ENCODE measurements around the gene TTF2. TPM values are rescaled to one million over a fixed set of nuclear protein-coding genes. Genes with fewer than 3 reads are reported as not detected.

The TTF2 gene
- total and polyA plus RNA-seq, 9 of the 15 experiments (the other 6 are each of a cell fraction or from before 2014, with no cell fraction given): 9.4 to 71.1 (median 42.1) TPM

GRCh38 chr1:117093870-117094621, 33.9 kb downstream of the TTF2 start (continued):
- TF ChIP-seq ZFP36 (IDR thresholded peaks at IDR 0.05; ENCODE audit: low read depth, low read length, partially characterized antibody) (no peak), NKRF (IDR thresholded peaks at IDR 0.05; ENCODE audit: borderline replicate concordance) (no peak), PCBP1 (IDR thresholded peaks at IDR 0.05; ENCODE audit: low read depth, low read length, poor library complexity, severe bottlenecking) (no peak), FOXJ2 (tag; IDR thresholded peaks at IDR 0.05) (no peak), TRIM24 (IDR thresholded peaks at IDR 0.05) (peak in 1 of 2 experiments; percentile 15; a peak in 1 of 4 replicates), CBX5 (IDR thresholded peaks at IDR 0.05; ENCODE audit: borderline replicate concordance, low read depth) (no peak), CTCF (IDR thresholded peaks at IDR 0.05 in 2 of 3, conservative IDR thresholded peaks at IDR 0.05 in 1 of 3; ENCODE audit: insufficient read depth in 2 of 3, low read depth in 1 of 3, low read length in 3 of 3) (peak; percentile 46 to 56 (median 51)), COPS2 (conservative IDR thresholded peaks at IDR 0.05) (no peak), CTCFL (IDR thresholded peaks at IDR 0.05; ENCODE audit: borderline replicate concordance, insufficient read depth, low read depth, low read length, poor library complexity, severe bottlenecking) (no peak), SMAD1 (IDR thresholded peaks at IDR 0.05; ENCODE audit: low read depth, low read length, partially characterized antibody) (no peak), EP300 (IDR thresholded peaks at IDR 0.05; ENCODE audit: low read length) (0 out of 2 replicates have a peak, but pooled peaks have one; percentile 20), ZBTB33 (CRISPR knock-in tag; IDR thresholded peaks at IDR 0.05) (peak; percentile 15; the same call in 1 of the 2 replicates), LCOR (CRISPR knock-in tag; IDR thresholded peaks at IDR 0.05) (0 out of 2 replicates have a peak, but pooled peaks have one; percentile 24), PHF21A (IDR thresholded peaks at IDR 0.05; ENCODE audit: borderline replicate concordance, low read depth) (no peak), NFIX (CRISPR knock-in tag; IDR thresholded peaks at IDR 0.05; ENCODE audit: low read depth) (no peak), ELF2 (CRISPR knock-in tag; IDR thresholded peaks at IDR 0.05) (no peak)

Measured in K562 (cell line).